ENCODE data around the gene FAM20C.

DNA sequence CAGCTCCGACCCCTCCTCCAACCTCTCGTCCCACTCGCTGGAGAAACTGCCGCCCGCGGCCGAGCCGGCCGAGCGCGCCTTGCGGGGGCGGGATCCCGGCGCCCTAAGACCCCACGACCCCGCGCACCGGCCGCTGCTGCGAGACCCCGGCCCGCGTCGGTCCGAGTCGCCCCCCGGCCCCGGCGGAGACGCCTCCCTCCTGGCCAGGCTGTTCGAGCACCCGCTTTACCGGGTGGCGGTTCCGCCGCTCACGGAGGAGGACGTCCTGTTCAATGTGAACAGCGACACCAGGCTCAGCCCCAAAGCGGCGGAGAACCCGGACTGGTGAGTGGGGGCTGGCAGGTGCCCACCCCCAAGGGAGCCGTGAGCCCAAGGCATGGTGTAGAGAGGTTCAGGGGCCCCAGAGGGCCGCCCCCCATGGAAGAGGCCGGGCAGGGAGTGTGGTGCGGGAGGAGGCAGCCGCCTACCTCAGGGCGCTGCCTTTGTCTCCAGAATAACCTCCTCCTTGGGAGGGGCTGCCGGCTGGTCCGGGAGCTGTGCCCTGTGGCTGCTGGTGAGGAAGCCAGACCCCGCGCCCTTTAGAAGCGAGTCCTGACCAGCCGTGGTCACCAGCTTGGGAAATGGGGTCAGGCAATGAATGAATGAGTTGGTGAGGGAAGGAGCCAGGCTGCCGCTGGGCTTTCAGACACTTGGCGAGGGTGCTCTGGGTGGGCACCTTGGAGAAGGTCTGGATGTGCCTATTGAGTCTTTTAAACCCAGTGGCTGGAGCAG lies 1.3 kb downstream of the FAM20C start:
- TF ChIP-seq POLR2A (IDR thresholded peaks at IDR 0.05) (no peak), CTCF (IDR thresholded peaks at IDR 0.05) (no peak)

Data from gastroesophageal sphincter (tissue), 3 donors.